Activated CD8-positive, alpha-beta memory T cell treated with anti-CD3 and anti-CD28 coated beads, Interleukin-2, amount 50 U/mL, for 1 hour (primary cell): Measurements from ENCODE around the gene SRPK3.

ENCODE experiments used
- DNase-seq: peaks from one replicate; pipeline ENCODE4 v3.0.0-alpha.2; 2020; ENCODE audit errors: extremely low read depth

SRPK3 gene

DNA sequence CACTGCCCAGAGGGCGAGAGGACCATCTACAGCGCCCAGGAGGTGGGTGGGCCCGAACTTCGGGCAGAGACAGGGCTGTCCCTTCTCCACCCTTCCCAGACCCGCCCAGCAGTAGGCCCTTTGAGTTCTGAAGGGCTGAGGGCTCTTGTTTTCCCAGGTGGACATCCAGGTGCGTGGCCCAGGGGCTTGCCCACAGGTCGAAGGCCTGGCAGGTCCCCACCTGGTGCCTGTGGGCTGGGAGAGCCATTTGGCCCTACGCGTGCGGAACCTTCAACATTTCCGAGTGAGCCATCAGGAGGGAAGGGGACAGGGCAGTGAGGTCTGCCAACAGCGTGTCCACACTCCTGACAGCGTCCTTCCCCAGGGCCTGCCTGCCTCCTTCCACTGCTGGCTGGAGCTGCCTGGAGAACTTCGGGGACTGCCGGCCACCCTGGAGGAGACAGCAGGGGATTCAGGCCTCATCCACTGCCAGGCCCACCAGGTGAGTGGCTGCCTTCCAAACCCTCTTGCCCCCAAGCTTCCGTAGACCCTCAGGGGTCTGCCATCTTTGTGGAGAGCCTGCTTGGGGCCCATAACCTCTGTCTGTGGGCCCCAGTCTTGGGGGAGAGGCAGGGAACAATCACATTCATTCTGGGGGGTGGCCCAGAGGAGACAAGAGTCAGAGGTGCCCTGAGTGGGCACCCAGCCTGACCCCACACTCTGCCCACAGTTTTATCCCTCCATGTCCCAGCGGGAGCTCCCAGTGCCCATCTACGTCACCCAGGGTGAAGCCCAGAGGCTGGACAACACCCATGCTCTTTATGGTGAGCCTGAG, 10.0 kb upstream of the SRPK3 start:
- DNase-seq, result no peak

DNA sequence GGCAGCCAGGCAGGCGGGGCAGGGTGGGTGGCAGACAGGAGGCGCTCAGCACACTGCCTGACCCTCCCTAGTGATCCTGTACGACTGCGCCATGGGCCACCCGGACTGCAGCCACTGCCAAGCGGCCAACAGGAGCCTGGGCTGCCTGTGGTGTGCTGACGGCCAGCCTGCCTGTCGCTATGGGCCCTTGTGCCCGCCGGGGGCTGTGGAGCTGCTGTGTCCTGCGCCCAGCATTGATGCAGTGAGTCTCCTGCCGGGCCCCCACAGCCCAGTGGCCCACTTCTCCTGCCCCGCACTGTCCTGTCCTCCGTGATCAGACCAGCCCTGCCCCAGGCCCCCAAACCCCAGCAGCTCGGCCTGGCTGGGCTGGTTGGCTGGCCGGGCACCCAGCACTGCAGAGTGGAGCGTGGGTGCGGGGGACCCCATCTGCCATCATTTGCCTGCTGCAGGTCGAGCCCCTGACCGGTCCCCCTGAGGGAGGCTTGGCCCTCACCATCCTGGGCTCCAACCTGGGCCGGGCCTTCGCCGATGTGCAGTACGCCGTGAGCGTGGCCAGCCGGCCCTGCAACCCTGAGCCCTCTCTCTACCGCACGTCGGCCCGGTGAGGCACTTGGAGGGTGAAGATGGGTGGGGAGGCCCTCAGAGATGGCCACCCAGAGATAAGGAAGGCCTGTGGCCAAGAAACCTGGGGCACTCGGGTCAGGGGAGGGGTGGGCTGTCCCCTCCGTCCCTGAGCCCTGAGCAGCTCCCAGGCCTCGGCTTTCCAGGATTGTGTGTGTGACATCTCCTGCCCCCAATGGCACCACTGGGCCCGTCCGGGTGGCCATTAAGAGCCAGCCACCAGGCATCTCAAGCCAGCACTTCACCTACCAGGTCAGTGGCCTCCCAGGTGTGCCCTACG, 9.2 kb upstream of the SRPK3 start:
- no peak for DNase-seq

DNA sequence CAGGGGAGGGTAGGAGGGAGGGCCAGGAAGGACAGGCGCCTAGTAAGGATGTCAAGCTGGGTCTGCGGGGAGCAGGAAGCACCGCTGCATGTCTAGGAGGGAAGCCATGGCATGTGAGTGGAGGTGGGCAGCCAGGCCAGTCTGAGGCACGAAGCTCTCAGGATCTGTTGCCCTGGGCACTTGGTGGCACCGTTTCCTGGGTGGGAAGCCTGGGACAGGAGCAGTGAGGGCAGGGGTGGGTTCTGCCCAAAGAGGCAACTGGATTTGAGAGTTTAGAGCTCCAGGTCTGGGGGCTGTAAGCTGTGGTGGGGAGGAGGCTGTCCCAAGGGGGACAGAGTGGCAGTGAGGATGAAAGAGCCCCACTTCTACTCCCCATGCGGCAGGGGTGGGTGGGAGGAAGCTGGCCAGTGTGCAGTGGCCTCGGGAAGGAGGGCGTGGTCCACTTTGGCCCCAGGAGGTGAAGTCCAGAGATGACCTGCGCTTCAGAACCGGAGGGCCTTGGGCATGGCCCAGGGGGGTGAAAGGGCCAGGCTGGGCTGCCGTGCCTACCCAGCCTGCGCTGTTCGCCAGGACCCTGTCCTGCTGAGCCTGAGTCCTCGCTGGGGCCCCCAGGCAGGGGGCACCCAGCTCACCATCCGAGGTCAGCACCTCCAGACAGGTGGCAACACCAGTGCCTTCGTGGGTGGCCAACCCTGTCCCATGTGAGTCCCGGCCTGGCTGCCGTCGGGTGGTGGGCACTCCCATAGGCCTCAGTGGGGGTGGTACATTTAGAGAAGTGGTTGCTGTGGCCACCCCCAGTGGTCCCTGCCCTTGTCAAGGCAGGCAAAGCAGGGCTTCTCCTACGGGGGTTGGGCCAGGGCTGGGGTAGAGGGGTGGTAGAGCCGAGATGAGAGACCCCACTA, 8.3 kb upstream of the SRPK3 start:
- no peak for DNase-seq

DNA sequence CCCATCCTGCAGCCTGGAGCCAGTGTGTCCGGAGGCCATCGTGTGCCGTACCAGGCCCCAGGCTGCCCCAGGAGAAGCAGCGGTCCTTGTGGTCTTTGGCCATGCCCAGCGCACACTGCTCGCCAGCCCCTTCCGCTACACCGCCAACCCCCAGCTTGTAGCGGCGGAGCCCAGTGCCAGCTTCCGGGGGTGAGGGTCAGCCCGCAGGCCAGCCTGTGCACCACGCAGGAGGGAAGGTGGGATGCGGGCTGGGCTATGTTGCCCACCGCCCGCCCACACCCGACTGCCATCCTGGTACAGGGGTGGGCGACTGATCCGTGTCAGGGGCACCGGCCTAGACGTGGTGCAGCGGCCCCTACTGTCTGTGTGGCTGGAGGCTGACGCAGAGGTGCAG, 7.6 kb upstream of the SRPK3 start:
- DNase-seq, result no peak

DNA sequence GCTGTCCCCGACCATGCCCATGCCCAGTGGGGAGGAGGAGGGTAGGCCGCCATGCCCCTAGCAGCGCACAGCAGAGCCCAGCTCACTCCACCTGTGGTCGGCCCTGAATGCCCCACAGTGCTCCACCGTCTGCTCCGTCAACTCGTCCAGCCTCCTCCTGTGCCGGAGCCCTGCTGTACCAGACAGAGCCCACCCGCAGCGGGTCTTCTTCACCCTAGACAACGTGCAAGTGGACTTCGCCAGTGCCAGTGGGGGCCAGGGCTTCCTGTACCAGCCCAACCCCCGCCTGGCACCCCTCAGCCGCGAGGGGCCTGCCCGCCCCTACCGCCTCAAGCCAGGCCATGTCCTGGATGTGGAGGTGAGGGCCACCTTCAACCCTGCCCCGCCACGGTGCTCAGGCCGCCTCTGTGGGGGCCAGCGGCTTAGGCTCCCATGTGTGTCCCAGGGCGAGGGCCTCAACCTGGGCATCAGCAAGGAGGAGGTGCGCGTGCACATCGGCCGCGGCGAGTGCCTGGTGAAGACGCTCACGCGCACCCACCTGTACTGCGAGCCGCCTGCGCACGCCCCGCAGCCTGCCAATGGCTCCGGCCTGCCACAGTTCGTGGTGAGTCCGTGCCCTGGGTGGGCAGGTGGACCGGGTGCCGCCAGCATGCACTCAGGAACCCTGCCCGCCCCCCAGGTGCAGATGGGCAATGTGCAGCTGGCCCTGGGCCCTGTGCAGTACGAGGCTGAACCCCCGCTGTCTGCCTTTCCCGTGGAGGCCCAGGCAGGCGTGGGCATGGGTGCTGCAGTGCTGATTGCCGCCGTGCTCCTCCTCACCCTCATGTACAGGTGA, 6.9 kb upstream of the SRPK3 start:
- no peak for DNase-seq

DNA sequence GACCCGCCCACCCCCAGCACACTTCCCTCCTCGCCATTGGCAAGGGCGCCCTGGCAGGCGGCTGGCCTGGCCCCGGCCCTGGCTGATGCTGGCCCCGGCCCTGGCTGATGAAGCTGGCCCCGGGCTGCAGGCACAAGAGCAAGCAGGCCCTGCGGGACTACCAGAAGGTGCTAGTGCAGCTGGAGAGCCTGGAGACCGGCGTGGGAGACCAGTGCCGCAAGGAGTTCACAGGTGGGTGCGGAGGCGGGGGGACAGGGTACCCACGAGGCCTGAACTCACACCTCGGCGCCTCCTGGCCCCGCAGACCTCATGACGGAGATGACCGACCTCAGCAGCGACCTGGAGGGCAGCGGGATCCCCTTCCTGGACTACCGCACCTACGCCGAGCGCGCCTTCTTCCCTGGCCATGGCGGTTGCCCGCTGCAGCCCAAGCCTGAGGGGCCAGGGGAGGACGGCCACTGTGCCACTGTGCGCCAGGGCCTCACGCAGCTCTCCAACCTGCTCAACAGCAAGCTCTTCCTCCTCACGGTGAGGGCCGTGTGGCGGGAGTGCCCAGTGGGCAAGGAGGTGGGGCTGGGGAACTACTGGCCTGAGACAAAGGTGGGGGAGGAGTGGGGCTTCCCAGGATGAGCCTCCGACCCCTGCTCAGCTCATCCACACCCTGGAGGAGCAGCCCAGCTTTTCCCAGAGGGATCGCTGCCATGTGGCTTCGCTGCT, 6.1 kb upstream of the SRPK3 start:
- DNase-seq, result no peak

DNA sequence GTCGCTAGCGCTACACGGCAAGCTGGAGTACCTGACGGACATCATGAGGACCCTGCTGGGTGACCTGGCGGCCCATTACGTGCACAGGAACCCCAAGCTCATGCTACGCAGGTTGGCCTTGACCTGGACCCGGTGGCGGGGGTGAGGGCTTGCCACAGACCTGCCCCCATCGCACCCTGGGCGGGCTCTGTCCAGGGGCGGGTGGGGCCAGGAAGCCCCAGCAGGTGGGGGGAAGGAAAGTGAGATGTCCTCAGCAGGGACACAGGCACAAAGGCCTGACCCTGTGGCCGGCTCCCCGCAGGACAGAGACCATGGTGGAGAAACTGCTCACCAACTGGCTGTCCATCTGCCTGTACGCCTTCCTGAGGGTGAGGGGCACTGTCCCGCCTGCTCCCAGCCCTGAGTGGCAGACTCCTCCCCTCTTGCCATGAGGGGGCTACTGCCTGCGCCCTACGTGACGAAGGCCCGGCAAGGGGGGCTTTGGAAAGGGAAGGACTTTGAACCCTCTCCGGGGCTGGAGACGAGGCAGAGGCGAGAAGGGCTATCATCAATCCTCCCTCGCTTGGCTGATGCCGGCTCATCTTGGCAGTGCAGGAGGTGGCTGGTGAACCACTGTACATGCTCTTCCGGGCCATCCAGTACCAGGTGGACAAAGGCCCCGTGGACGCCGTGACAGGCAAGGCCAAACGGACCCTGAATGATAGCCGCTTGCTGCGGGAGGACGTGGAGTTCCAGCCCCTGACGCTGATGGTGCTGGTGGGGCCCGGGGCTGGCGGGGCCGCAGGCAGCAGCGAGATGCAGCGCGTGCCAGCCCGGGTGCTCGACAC, 5.3 kb upstream of the SRPK3 start:
- DNase-seq, result no peak

DNA sequence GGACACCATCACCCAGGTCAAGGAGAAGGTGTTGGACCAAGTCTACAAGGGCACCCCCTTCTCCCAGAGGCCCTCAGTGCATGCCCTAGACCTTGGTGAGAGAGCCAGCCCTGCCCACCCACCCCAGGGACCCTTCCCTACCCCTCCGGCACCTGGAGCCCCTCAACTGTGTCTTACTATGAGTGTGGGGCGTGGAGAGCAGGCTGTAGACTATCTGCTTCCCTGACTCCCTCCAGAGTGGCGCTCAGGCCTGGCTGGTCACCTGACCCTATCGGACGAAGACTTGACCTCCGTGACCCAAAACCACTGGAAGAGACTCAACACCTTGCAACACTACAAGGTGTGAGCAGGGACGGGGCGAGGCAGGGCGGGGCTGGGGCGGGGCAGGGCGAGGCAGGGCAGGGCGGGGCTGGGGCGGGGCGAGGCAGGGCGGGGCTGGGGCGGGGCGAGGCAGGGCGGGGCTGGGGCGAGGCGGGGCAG, 4.7 kb upstream of the SRPK3 start:
- DNase-seq, result no peak

DNA sequence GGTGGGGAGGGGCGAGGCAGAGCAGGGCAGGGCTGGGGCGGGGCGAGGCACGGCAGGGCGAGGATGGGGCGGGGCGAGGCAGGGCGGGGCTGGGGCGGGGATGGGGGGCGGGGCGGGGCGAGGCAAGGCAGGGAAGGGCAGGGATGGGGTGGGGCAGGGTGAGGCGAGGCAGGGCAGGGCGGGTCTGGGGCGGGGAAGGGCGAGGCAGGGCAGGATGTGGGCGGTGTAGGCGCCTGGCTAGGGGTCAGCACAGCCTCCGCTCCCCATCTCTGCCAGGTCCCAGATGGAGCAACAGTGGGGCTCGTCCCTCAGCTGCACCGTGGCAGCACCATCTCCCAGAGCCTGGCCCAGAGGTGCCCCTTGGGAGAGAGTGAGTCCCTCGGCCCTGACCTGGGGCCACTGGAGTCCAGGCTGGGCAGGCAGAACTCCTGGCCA, 4.2 kb upstream of the SRPK3 start:
- DNase-seq, result no peak

DNA sequence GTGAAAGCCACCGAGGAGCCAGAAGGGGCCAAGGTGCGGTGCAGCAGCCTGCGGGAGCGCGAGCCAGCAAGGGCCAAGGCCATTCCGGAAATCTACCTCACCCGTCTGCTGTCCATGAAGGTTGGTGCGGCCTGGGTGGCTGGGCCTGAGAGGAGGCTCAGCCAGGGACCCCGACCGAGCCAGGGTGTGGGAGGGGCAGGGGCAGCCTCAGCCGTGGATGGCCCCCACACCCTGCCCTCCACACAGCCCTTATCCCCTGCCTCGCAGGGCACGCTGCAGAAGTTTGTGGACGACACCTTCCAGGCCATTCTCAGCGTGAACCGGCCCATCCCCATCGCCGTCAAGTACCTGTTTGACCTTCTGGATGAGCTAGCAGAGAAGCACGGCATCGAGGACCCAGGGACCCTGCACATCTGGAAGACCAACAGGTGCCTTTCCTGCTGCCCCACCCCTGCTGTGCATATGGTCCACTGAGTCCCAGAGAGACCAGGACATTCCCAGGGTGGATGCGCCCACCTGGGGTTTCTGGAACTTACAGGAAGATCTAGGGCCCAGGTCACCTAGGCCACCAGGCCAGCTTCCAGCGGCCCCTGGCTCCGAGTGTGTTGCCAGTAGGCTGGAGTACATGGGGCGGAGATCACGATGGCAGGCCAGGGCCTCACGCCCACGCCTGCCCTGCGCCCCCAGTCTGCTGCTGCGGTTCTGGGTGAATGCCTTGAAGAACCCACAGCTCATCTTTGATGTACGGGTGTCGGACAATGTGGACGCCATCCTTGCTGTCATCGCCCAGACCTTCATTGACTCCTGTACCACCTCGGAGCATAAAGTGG, 3.4 kb upstream of the SRPK3 start:
- no peak for DNase-seq

DNA sequence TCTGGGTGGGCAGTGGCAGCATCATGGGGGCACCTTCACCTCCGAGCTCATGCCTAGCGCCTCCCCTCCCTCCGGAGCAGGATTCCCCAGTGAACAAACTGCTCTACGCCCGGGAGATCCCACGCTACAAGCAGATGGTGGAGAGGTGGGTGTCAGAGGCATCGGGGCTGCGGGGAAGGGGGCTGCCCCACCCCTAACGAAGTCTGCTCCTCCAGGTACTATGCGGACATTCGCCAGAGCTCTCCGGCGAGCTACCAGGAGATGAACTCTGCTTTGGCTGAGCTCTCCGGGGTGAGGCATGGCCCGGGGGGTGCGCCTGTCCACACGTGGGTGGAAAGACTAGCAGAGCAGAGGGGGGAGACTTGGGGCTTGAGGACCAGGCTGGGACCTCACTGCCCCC, 2.7 kb upstream of the SRPK3 start:
- no peak for DNase-seq

DNA sequence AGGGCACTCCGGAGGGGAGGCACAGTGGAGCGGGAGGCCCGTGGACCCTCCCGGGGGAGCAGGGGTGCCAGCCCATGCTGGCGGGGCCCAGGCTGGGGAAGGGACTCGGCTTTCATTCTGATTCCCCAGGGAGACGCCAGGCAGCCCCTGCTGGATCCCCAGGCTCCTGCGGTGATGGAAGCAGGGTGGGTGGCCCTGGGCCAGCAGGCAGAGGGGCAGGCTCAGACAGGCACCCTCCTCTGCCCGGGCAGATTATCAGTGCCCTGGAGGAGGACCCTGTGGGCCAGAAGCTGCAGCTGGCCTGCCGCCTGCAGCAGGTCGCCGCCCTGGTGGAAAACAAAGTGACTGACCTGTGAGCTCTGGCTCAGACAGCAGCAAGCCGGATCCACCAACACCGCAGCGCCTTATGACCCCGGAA, 2.1 kb upstream of the SRPK3 start:
- DNase-seq, result no peak

DNA sequence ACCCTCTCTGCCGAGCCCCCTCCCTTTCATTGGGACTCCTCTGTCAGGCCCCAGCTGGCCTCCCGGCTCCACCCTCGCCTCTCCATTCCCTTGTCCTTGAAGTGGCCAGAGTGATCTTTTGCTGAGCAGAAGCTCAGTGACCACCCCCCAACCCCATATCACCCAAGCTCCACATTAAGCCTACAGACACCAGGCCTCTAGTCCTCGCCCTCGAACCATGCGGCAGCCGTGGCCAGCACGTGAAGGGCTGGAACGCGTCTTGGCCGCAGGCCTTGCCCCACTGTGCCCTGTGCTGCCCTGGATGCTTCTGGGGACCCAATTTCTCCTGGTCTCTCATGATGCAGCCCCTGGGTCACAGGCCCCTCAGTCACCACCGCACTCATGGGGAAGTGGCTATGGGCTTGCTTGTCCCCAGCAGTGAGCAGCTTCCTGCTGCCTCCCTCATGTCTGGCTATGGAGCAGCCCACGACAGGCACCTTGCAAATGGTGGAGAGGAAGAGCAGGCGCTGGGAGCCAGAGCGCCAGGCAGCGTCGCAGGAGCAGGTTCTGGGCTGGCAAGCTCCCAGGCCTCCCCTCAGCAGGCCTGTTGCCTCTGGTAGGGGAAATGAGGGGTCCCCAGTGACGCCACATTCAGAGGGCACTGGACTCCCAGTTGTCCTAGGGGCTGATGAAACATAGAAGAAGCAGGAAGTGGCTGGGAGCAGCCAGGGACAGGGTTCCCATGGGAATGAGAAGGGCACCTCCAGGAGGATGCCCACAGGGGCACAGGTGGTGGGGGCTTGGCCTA, 757 bp upstream of the SRPK3 start:
- no peak for DNase-seq

DNA sequence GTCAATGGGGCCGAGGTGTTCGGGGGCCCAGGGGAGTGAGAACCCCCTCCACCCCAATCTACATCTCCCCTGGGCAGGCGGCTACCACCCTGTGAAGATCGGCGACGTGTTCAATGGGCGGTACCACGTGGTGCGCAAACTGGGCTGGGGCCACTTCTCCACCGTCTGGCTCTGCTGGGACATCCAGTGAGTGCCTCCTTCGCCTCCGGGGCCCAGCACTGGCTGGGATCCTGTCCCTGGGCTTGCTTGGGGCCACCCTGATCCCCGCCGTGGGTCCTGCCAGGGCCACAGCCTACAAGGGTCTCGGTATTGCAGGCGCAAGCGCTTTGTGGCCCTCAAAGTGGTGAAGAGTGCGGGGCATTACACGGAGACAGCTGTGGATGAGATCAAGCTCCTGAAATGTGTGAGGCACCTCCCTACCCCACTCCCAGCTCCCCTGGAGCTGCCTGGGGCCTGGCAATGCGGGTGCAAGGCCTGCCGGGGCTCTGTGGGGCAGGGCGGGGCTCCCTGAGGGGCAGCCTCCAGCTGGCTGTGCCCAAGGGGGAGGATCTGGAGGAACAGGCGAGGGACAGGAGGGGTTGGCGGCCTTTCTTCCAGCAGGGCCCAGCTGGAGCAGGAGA, 697 bp downstream of the SRPK3 start:
- no peak for DNase-seq

DNA sequence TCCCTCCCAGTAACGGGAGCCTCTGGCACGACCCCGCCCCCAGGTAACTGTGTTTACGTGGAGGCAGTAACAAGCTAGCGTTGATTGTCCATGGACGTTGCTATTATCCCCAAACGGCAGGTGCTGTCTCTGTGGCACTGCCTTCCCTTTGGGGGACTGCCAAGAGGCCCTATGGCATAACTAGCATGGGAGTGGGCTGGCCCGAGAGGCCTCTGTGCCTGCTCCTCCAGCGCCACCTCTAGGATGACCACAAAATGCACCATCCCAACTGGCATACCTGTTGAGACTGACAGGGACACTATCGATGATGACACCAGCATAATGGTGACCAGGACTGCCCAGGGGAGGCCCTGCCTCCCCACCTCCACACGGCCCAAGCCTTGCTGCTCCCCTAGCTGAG, 1.5 kb downstream of the SRPK3 start:
- DNase-seq, result no peak

DNA sequence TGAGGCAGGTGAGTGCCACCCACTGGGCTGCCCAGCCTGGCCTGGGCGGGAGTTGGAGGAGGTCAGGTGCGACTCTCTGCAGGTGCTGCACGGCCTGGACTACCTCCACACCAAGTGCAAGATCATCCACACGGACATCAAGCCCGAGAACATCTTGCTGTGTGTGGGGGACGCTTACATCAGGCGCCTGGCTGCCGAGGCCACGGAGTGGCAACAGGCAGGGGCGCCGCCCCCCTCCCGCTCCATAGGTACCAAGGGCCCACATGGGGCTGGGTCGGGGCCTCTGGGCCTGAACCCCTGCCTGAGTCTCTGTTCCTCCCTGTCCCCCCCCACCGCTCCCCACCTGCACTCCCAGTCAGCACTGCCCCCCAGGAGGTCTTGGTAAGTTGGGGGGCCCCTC, 2.0 kb downstream of the SRPK3 start:
- DNase-seq, result no peak

DNA sequence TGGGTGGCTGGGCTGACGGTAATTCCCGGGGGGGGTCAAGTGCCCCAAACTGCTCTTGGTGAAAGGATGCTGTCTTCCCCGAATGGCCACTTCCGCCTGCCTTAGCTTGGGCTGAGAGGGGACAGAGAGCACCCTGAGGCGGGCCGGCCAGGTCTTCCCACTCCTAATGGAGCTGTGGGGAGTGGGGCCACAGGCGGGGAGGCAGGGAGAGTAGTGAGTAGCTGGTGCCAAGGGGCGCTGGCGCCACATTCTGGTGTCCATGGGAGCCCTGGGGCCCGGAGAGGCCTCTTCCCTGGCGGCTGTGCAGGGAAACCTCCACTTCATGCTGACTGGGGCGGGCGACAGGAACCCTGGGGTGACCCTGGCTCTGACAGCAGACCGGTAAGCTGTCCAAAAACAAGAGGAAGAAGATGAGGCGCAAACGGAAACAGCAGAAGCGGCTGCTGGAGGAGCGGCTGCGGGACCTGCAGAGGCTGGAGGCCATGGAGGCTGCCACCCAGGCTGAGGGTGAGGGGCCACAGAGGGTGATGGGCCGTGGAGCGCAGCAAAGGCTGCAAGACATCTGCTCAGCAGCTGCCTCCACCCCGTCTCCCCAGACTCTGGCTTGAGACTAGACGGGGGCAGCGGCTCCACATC, 2.7 kb downstream of the SRPK3 start:
- DNase-seq, result no peak
